HepG2 (cell line): ENCODE data around the gene GLDC. TPM values are rescaled to one million over a fixed set of nuclear protein-coding genes. Genes with fewer than 3 reads are reported as not detected.

Experiments
- ETS1 ChIP-seq: sonication (generic); formaldehyde crosslinking; IDR thresholded peaks from 2 replicates; pipeline ENCODE4 v1.4.0; 2020; ENCODE audit warnings: missing genetic modification reagents
- HOXA9 ChIP-seq: sonication (generic); formaldehyde crosslinking; IDR thresholded peaks from 2 replicates; pipeline ENCODE4 v1.8.1; 2022; ENCODE audit warnings: missing genetic modification reagents, mild to moderate bottlenecking, moderate library complexity, borderline replicate concordance
- RARA ChIP-seq: IDR thresholded peaks from 2 replicates; pipeline ENCODE4 v1.6.1; 2016; ENCODE audit warnings: missing genetic modification reagents, missing compliant biosample characterization
- SRF ChIP-seq: IDR thresholded peaks from 2 replicates; pipeline ENCODE4 v1.6.1; 2011; ENCODE audit warnings: mild to moderate bottlenecking, low read depth, low read length, moderate library complexity
- THAP7 ChIP-seq: sonication (generic); formaldehyde crosslinking; IDR thresholded peaks from 2 replicates; pipeline ENCODE4 v1.8.1; 2023; ENCODE audit warnings: mild to moderate bottlenecking, missing genetic modification reagents
- ZNF224 ChIP-seq: sonication (generic); formaldehyde crosslinking; IDR thresholded peaks from 2 replicates; pipeline ENCODE4 v1.5.0; 2020; ENCODE audit warnings: mild to moderate bottlenecking, missing genetic modification reagents
- ZNF441 ChIP-seq: sonication (generic); formaldehyde crosslinking; IDR thresholded peaks from 2 replicates; pipeline ENCODE4 v1.7.0; 2021; ENCODE audit warnings: missing genetic modification reagents, borderline replicate concordance
- ZNF547 ChIP-seq: sonication (generic); formaldehyde crosslinking; IDR thresholded peaks from 2 replicates; pipeline ENCODE4 v1.5.1; 2020; ENCODE audit warnings: mild to moderate bottlenecking, missing genetic modification reagents
- ZNF574 ChIP-seq: sonication (generic); formaldehyde crosslinking; IDR thresholded peaks from 2 replicates; pipeline ENCODE4 v1.4.0; 2020; ENCODE audit warnings: missing genetic modification reagents
- ZNF704 ChIP-seq: sonication (generic); formaldehyde crosslinking; IDR thresholded peaks from 2 replicates; pipeline ENCODE4 v1.8.1; 2023; ENCODE audit warnings: mild to moderate bottlenecking, inconsistent platforms, moderate library complexity, missing genetic modification reagents, borderline replicate concordance
- ZNF772 ChIP-seq: sonication (generic); formaldehyde crosslinking; IDR thresholded peaks from 2 replicates; pipeline ENCODE4 v1.5.0; 2020; ENCODE audit warnings: mild to moderate bottlenecking, missing genetic modification reagents
- polyA plus RNA-seq, 8 experiments: library from polyadenylated mRNA; depleted of rRNA in 3 of 8; stranded (reverse) in 7 of 8; unstranded in 1 of 8; fragments of >200 nt; fragmentation: Illumina TruSeq in 4 of 8; extraction: Trizol in 4 of 8; gene quantifications; 2 replicates each; pipeline versions ENCODE4 v1.2.1 to v1.2.3, GENCODE V29; 2011 to 2016; ENCODE audit warnings: low read depth in 4 of 8, missing spikeins in 1 of 8, mixed read lengths in 1 of 8; ENCODE audit not compliant: insufficient read depth in 1 of 8
- total RNA-seq, 5 experiments: library from RNA; depleted of rRNA; stranded (reverse); fragments of >200 nt; fragmentation: Illumina TruSeq; extraction: Trizol; gene quantifications; 2 replicates each; pipeline ENCODE4 v1.2.3, GENCODE V29; 2016; ENCODE audit warnings: low read depth in 1 of 5

GLDC gene
- total and polyA plus RNA-seq, 2 of the 13 experiments (the other 11 are each of a cell fraction or from before 2014, with no cell fraction given), result 59.3 to 115 TPM

- no peak for TF ChIP-seq RARA (CRISPR knock-in tag)
- TF ChIP-seq ZNF574 (CRISPR knock-in tag), result no peak
- TF ChIP-seq HOXA9, result no peak
- TF ChIP-seq ETS1 (CRISPR knock-in tag), result no peak
- no peak for TF ChIP-seq ZNF704
- TF ChIP-seq ZNF772, result no peak
- no peak for TF ChIP-seq ZNF224 (CRISPR knock-in tag)
- no peak for TF ChIP-seq ZNF547
- no peak for TF ChIP-seq ZNF441 (CRISPR knock-in tag)
- TF ChIP-seq SRF, result no peak
- TF ChIP-seq THAP7 (CRISPR knock-in tag), result no peak
These were observed 47.4 kb upstream of the GLDC start (continued) for GRCh38 chr9:6692881-6693361.
